ENCODE results near the gene PLCB1.
"Not testable (repeated sequence)": the region's sequence is repeated elsewhere in the genome, so short reads cannot be mapped to it uniquely, and the experiment has no call there.

Gene PLCB1

GRCh38 chr20:8786383-8786782 lies 654.3 kb downstream of the PLCB1 start:
- DNase-seq (ENCODE audit: low spot score), result no peak

- DNase-seq (ENCODE audit: low spot score), result no peak
Measured at GRCh38 chr20:8787090-8787489, 655.0 kb downstream of the PLCB1 start.

DNA sequence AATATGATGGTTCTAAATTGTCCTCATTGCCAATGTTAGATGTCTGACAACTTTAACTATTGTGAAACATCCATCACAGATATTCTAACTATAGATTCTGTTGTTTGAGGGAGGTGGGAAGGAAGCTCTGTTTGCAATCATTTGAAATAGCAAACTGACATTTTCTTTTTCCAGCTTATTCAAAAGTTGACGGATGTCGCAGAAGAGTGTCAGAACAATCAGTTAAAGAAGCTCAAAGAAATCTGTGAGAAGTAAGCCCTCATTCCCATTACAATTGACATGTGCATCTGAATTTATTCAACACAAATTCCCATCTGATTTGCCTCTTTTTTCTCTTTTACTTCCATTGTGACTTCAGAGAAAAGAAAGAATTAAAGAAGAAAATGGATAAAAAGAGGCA lies 656.2 kb downstream of the PLCB1 start:
- DNase-seq (ENCODE audit: low spot score), result no peak

- no peak for DNase-seq (ENCODE audit: low spot score)
Measured at GRCh38 chr20:8788831-8789230, 656.8 kb downstream of the PLCB1 start.

GRCh38 chr20:8790442-8791074 lies 658.5 kb downstream of the PLCB1 start:
- peak; percentile 6 for DNase-seq (ENCODE audit: low spot score)

GRCh38 chr20:8795404-8795803 lies 663.3 kb downstream of the PLCB1 start:
- no peak for DNase-seq (ENCODE audit: low spot score)

- DNase-seq (ENCODE audit: low spot score), result no peak
Measured at GRCh38 chr20:8796088-8796660, 664.1 kb downstream of the PLCB1 start.

GRCh38 chr20:8798505-8798904 lies 666.4 kb downstream of the PLCB1 start:
- no peak for DNase-seq (ENCODE audit: low spot score)

DNA sequence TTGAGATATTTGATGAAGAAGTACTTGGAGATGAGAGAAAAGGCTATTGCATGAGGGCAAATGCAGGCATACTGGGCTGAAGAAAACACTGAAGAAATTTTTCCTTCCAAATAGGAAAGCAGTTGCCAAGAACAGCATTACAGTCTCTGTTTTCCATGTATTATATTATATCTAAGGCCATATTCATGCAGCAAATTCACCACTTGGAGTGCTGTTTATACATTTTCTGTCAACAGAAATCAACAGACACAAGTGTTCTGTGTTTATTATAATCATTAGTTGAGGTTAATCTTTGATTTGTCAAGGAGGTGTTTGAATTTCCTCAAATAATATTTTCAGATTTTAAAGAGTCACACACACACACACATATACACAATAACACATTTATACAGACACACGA lies 668.0 kb downstream of the PLCB1 start:
- no peak for DNase-seq (ENCODE audit: low spot score)

GRCh38 chr20:8801686-8802085 lies 669.6 kb downstream of the PLCB1 start:
- no peak for DNase-seq (ENCODE audit: low spot score)

DNA sequence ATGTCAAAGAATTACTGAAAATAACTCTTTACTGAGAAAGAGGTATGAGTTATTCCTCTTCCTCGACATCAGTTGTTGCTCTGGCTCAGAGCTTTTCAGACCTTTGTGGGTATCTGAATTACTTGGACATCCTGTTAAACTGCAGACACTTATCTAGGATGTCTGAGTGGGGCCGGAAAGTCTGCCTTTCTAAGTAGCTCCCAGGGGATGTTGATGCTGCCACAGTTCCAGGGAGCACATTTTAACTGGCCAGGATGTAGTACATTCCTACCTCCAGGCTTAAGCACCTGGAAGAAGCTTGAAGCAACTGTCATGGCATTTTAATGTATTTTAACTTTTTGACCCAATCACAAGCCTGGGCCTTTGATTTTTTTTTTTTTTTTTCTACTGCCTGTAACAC lies 671.0 kb downstream of the PLCB1 start:
- no peak for DNase-seq (ENCODE audit: low spot score)

- no peak for DNase-seq (ENCODE audit: low spot score)
Measured at GRCh38 chr20:8803941-8804340, 671.9 kb downstream of the PLCB1 start.

GRCh38 chr20:8805737-8806442 lies 673.8 kb downstream of the PLCB1 start:
- no peak for DNase-seq (ENCODE audit: low spot score)

DNA sequence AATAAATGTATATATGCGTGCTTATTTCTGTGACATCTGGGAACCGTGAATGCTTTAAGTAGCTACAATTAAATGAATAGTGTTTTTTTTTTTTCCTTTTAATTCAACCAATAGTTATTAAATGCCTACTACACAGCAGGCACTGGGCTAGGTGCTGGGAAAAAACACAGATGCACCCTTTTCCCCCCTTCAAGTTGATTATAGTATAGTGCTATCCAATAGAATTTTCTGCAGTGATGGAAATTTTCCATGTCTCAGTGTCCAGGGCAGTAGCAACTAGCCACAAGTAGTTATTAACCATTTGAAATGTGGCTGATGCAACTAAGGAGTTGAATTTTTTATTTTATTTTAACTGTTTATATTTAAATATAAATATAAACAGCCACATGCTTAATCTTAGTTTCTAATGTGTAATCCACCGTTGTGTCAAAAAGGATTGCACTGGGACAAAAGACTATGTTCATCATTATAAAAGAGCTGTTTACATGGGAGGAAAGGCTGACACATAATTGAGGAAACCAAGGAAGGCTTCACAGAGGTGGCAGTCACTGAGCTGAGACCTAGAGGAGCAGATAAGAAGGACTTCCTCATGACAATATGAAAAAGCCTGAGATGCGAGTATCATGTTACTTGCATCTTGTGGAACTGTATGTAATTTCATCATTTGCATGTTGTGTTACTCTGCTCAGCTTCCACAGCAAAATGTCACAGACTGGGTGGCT lies 675.6 kb downstream of the PLCB1 start:
- no peak for DNase-seq (ENCODE audit: low spot score)

DNA sequence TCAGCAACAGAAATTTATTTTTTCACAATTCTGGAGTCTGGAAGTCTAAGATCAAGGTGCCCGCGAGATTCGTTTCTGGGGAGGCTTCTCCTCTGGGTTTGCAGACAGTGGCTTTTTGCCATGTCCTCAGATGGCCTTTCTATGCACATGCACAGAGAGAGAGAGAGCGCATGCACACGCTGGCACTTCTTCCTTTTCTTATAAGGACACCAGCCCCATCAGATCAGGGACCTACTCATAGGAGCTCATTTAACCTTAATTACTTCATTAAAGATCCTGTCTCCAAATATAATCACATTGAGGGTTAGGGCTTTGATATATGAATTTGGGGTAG lies 676.1 kb downstream of the PLCB1 start:
- no peak for DNase-seq (ENCODE audit: low spot score)

GRCh38 chr20:8809107-8809953 lies 677.3 kb downstream of the PLCB1 start:
- DNase-seq (ENCODE audit: low spot score), result no peak

GRCh38 chr20:8811801-8812594 lies 679.9 kb downstream of the PLCB1 start:
- DNase-seq (ENCODE audit: low spot score), result no peak

GRCh38 chr20:8812817-8813216 lies 680.8 kb downstream of the PLCB1 start:
- no peak for DNase-seq (ENCODE audit: low spot score)

DNA sequence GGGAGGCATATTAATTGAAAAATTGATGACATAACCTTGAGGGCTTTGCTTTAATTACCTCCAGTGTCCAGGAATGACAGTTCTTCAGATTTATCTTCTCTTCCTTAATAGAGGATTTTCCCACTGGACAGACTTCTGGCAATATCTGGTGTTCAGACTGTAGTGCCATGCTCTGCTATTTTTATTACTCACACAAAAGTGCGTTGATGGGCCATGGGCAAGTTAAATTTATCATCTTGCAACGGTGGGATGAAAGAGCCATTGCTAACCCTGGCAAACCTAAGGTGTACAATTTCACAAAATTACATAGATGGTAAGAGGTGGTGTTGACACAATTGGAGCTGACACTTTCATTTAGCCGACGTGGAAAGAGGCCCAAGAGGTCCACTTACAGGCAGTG lies 683.1 kb downstream of the PLCB1 start:
- no peak for DNase-seq (ENCODE audit: low spot score)

- DNase-seq (ENCODE audit: low spot score), result no peak
Measured at GRCh38 chr20:8829256-8829655, 697.2 kb downstream of the PLCB1 start.

DNA sequence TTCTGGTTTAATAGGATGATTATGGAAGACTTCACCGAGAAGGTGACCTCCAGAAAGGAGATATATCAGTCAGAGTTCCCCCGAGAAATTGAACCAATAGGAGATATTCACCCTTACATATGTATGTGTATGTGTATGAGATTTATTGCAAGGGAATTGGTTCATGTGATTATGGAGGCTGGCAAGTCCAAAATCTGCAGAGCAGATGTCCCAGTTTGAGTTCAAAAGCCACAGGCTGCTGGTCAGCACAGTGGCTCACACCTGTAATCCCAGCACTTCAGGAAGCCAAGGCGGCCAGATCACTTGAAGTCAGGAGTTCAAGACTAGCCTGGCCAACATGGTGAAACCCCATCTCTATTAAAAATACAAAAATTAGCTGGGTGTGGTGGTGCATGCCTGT lies 702.2 kb downstream of the PLCB1 start:
- not testable (repeated sequence) for DNase-seq (ENCODE audit: low spot score)
